SU-DHL-6 (cell line): ENCODE data around the gene DPYSL4.
"Not testable (repeated sequence)": the region's sequence is repeated elsewhere in the genome, so short reads cannot be mapped to it uniquely, and the experiment has no call there.

Source experiments
- H2AFZ ChIP-seq: fragments of 200-600 bp; sonication (generic); 2 replicates; pipeline ENCODE4 v1.6.1; 2014; ENCODE audit warnings: low read depth, mild to moderate bottlenecking, moderate library complexity, mixed read lengths, antibody characterized with exemption, low read length; ENCODE audit not compliant: severe bottlenecking
- H3F3A ChIP-seq: fragments of 200-600 bp; shearing (Covaris generic); 2 replicates; pipeline ENCODE4 v1.6.0; 2016; ENCODE audit warnings: antibody characterized with exemption, mild to moderate bottlenecking; ENCODE audit not compliant: insufficient read depth
- H3K27ac ChIP-seq: fragments of 200-600 bp; sonication (generic); 2 replicates; pipeline ENCODE4 v1.5.1; 2016; ENCODE audit warnings: low read depth, mild to moderate bottlenecking, low read length, moderate library complexity, mixed read lengths
- H3K27me3 ChIP-seq: fragments of 200-600 bp; sonication (generic), shearing (Covaris generic); 2 replicates; pipeline ENCODE4 v1.6.0; 2014; ENCODE audit warnings: mild to moderate bottlenecking, low read length
- H3K36me3 ChIP-seq: fragments of 200-600 bp; sonication (generic); 2 replicates; pipeline ENCODE4 v1.6.1; 2014; ENCODE audit warnings: mild to moderate bottlenecking, low read length, mixed read lengths
- H3K4me2 ChIP-seq: fragments of 300-600, 200-600 bp; shearing (Covaris generic), sonication (generic); 2 replicates; pipeline ENCODE4 v1.6.0; 2014; ENCODE audit warnings: low read length, low read depth, mild to moderate bottlenecking; ENCODE audit not compliant: poor library complexity, severe bottlenecking
- H3K4me3 ChIP-seq: fragments of 200-600 bp; sonication (generic); 2 replicates; pipeline ENCODE4 v1.5.1; 2014; ENCODE audit warnings: antibody characterized with exemption, low read length, mild to moderate bottlenecking, mixed read lengths; ENCODE audit not compliant: insufficient read depth, poor library complexity, severe bottlenecking
- H3K79me2 ChIP-seq: fragments of 200-600 bp; sonication (generic); 2 replicates; pipeline ENCODE4 v1.6.1; 2014; ENCODE audit warnings: mild to moderate bottlenecking, low read length, moderate library complexity; ENCODE audit not compliant: insufficient read depth
- H3K9ac ChIP-seq: fragments of 200-600 bp; sonication (generic); 2 replicates; pipeline ENCODE4 v1.7.0; 2014; ENCODE audit warnings: mild to moderate bottlenecking, low read length
- H3K9me2 ChIP-seq: fragments of 200-600 bp; sonication (generic); replicated peaks from 2 replicates; pipeline ENCODE4 v1.6.1; 2014; ENCODE audit warnings: low read length; ENCODE audit not compliant: insufficient read depth
- H3K9me3 ChIP-seq: fragments of 200-600 bp; sonication (generic); 2 replicates; pipeline ENCODE4 v1.6.1; 2014; ENCODE audit warnings: low read length, mixed read lengths; ENCODE audit not compliant: insufficient read depth
- H4K20me1 ChIP-seq: fragments of 200-600 bp; sonication (generic); 2 replicates; pipeline ENCODE4 v1.6.1; 2014; ENCODE audit warnings: low read depth, mild to moderate bottlenecking, antibody characterized with exemption, low read length, moderate library complexity, mixed read lengths
- CTCF ChIP-seq: fragments of 200-600 bp; sonication (generic); IDR thresholded peaks from one replicate; pipeline ENCODE4 v1.5.1; 2017; ENCODE audit warnings: antibody characterized with exemption, mild to moderate bottlenecking, low read length, moderate library complexity; ENCODE audit not compliant: insufficient read depth, poor library complexity, severe bottlenecking
- EZH2phosphoT487 ChIP-seq: fragments of 200-600 bp; sonication (generic), shearing (Covaris generic); conservative IDR thresholded peaks from 2 replicates; pipeline ENCODE4 v1.6.1; 2018; ENCODE audit warnings: mild to moderate bottlenecking, antibody characterized with exemption, low read length, moderate library complexity, mixed read lengths

Gene DPYSL4

GRCh38 chr10:132211246-132211645, 24.5 kb downstream of the DPYSL4 start:
- H3K4me2 ChIP-seq: no peak overlapping the region
- H3K9me2 ChIP-seq: no peaks in the 10 kb centered on the region
- no peaks in the 10 kb centered on the region for H3K79me2 ChIP-seq
- no peaks in the 10 kb centered on the region for H3K36me3 ChIP-seq
- no peaks in the 10 kb centered on the region for H3K27me3 ChIP-seq
- no peak overlapping the region for H3K27ac ChIP-seq
- no peaks in the 10 kb centered on the region for H3K9me3 ChIP-seq
- no peaks in the 10 kb centered on the region for H3F3A ChIP-seq
- H4K20me1 ChIP-seq: no peaks in the 10 kb centered on the region
- H3K4me3 ChIP-seq: no peak overlapping the region
- TF ChIP-seq CTCF: no peak
- no peak for TF ChIP-seq EZH2phosphoT487
- no peak overlapping the region for H3K9ac ChIP-seq
- H2AFZ ChIP-seq: no peak overlapping the region

- H4K20me1 ChIP-seq: no peaks in the 10 kb centered on the region
- H3K4me3 ChIP-seq: no peak overlapping the region
- TF ChIP-seq EZH2phosphoT487: no peak
- no peak for TF ChIP-seq CTCF
- no peaks in the 10 kb centered on the region for H3K79me2 ChIP-seq
- H3K4me2 ChIP-seq: no peak overlapping the region
- H3K27ac ChIP-seq: no peak overlapping the region
- no peaks in the 10 kb centered on the region for H3F3A ChIP-seq
- no peak overlapping the region for H2AFZ ChIP-seq
- no peaks in the 10 kb centered on the region for H3K27me3 ChIP-seq
- H3K36me3 ChIP-seq: no peaks in the 10 kb centered on the region
- no peaks in the 10 kb centered on the region for H3K9me3 ChIP-seq
- no peaks in the 10 kb centered on the region for H3K9me2 ChIP-seq
- no peak overlapping the region for H3K9ac ChIP-seq
Measured at GRCh38 chr10:132212816-132213215, 26.1 kb downstream of the DPYSL4 start.

- Histone ChIP-seq H3K4me2 (no peak overlapping the region), H3F3A (no peaks in the 10 kb centered on the region), H3K27me3 (no peaks in the 10 kb centered on the region), H3K27ac (no peak overlapping the region), H3K9ac (no peak overlapping the region), H3K36me3 (no peaks in the 10 kb centered on the region), H3K79me2 (no peaks in the 10 kb centered on the region), H3K9me2 (no peaks in the 10 kb centered on the region), H4K20me1 (no peaks in the 10 kb centered on the region), H3K9me3 (no peaks in the 10 kb centered on the region), H3K4me3 (no peak overlapping the region), H2AFZ (no peak overlapping the region)
- no peak for TF ChIP-seq CTCF
Measured at GRCh38 chr10:132213917-132214316, 27.2 kb downstream of the DPYSL4 start.

- not testable (repeated sequence) for H2AFZ ChIP-seq, H4K20me1 ChIP-seq, H3K27ac ChIP-seq, H3K4me2 ChIP-seq, H3K9me3 ChIP-seq, H3K36me3 ChIP-seq, H3K9me2 ChIP-seq, H3K4me3 ChIP-seq, H3K9ac ChIP-seq, H3K79me2 ChIP-seq, H3F3A ChIP-seq, H3K27me3 ChIP-seq
Measured at GRCh38 chr10:132216441-132216840, 29.7 kb downstream of the DPYSL4 start.
